Spleen (tissue), 11 donors: ENCODE data around the gene CD302. TPM values are rescaled to one million over a fixed set of nuclear protein-coding genes. Genes with fewer than 3 reads are reported as not detected.
A peak's percentile ranks its signal among the peaks of the same experiment; 100 is the strongest.

ENCODE experiments used
- DNase-seq: peaks from one replicate; pipeline ENCODE4 v3.0.0-alpha.2; 2020
- H3K27ac ChIP-seq, 8 donors: fragments of 200-600 bp; sonication (generic) in 7 of 8; 1 replicate in 4 of 8; 2 replicates in 4 of 8; pipeline versions ENCODE4 v1.5.0 to v1.8.0; 2016 to 2021; ENCODE audit warnings: inconsistent platforms in 4 of 8, mild to moderate bottlenecking in 4 of 8, moderate library complexity in 1 of 8
- H3K27me3 ChIP-seq, 7 donors: fragments of 200-600 bp; sonication (generic) in 6 of 7; replicated peaks in 1 of 7; 1 replicate in 4 of 7; 2 replicates in 3 of 7; pipeline versions ENCODE4 v1.5.0 to v1.8.0; 2016 to 2021; ENCODE audit warnings: inconsistent platforms in 3 of 7, mild to moderate bottlenecking in 1 of 7
- H3K36me3 ChIP-seq, 6 donors: fragments of 200-600 bp; sonication (generic) in 5 of 6; 1 replicate in 4 of 6; 2 replicates in 2 of 6; pipeline versions ENCODE4 v1.5.0 to v1.8.0; 2016 to 2021; ENCODE audit warnings: inconsistent platforms in 2 of 6
- H3K4me1 ChIP-seq, 6 donors: fragments of 200-600 bp; sonication (generic) in 5 of 6; 1 replicate in 3 of 6; 2 replicates in 3 of 6; pipeline versions ENCODE4 v1.5.0 to v1.8.0; 2016 to 2021; ENCODE audit warnings: inconsistent platforms in 3 of 6
- H3K4me3 ChIP-seq, 8 donors: fragments of 200-600 bp; sonication (generic) in 7 of 8; 1 replicate in 4 of 8; 2 replicates in 4 of 8; pipeline versions ENCODE4 v1.5.0 to v1.8.0; 2016 to 2021; ENCODE audit warnings: inconsistent platforms in 4 of 8, mild to moderate bottlenecking in 4 of 8, moderate library complexity in 2 of 8
- H3K9me3 ChIP-seq, 8 donors: fragments of 200-600 bp; sonication (generic) in 7 of 8; 1 replicate in 4 of 8; 2 replicates in 4 of 8; pipeline versions ENCODE4 v1.5.0 to v1.8.0; 2016 to 2021; ENCODE audit warnings: inconsistent platforms in 4 of 8
- POLR2A ChIP-seq, 3 donors: fragments of 450-650 bp; IDR thresholded peaks; one replicate each; pipeline ENCODE4 v1.5.1; 2017; ENCODE audit warnings: antibody characterized with exemption in 3 of 3, mild to moderate bottlenecking in 1 of 3
- POLR2AphosphoS5 ChIP-seq, 3 donors: sonication (generic); formaldehyde crosslinking; IDR thresholded peaks; one replicate each; pipeline ENCODE4 v1.5.1; 2017; ENCODE audit warnings: antibody characterized with exemption in 3 of 3
- WGBS, 5 donors: extraction: QIAGEN DNeasy Blood & Tissue Kit in 3 of 5; methylation state at CpG; one replicate each; pipeline versions ENCODE4 v1.1.5 to v1.1.7; 2013 to 2018; 5-methylcytosine and 5-hydroxymethylcytosine counted together
- intact Hi-C: fragments of 100-400 bp; cut with DNase I; formaldehyde crosslinking; loops from one replicate; pipeline ENCODE4 v1.15.0; 2023; ENCODE audit warnings: low total_unique reads
- polyA plus RNA-seq, 3 donors: library from polyadenylated mRNA; stranded (reverse); fragments of 200-250 nt; gene quantifications; one replicate each; pipeline ENCODE4 v1.2.1, GENCODE V29; 2013
- total RNA-seq, 7 donors: library from RNA; depleted of rRNA in 3 of 7; stranded (reverse); fragments of >200 nt in 3 of 7; fragmentation: NEBNext Ultra II Directional in 4 of 7; extraction: Animal tissue kit (Norgen Biotek cat#: 25700) in 4 of 7; gene quantifications; one replicate each; pipeline versions ENCODE4 v1.1.0 to v1.2.1, GENCODE V29; 2016 to 2021
- TF ChIP-seq, protein P1 (sequence below), 11 experiments: fragments of 200-600 bp in 7 of 11; fragments of 450-650 bp in 4 of 11; sonication (generic) in 4 of 11; IDR thresholded peaks in 8 of 11; conservative IDR thresholded peaks in 3 of 11; 1 replicate in 7 of 11; 2 replicates in 4 of 11; pipeline versions ENCODE4 v1.4.0 to v1.8.0; 2016 to 2021; ENCODE audit warnings: antibody characterized with exemption in 11 of 11, inconsistent platforms in 4 of 11, mild to moderate bottlenecking in 1 of 11
- donor health status: healthy with polysubstance abuse.
- donor health status: DM: no; HTN: no; CAD: no; lungs with moderate emphysema.
- donor health status: DM: no; HTN: no; CAD: no.
- donor health status: Bipolar disorder and iron deficiency.
- donor health status: healthy.
- donor health status: DM: no; HTN: no; CAD: no.
- donor health status: DM: yes; HTN: yes; CAD: no.

CD302 gene
- total and polyA plus RNA-seq, 10 donors = 8.6 to 103 (median 46.0) TPM

DNA sequence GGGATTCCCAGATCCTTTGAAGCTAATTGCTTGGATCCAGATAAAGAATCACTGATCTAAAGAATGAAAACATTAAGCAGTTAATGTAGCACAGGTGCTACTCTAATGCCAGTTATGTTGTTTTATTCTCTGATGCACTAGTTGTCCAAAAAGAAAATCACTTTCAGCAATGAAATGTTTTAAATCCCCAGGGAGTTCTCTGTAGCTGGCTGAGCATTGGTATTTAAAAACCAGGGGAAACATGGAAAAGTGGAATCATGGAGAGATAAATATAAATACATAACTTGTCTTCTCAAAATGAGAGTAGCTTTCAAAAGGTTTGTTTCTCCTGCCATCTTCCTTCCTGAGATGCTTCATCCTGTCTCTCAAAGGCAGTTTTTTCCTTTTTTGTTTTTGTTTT is 37.7 kb downstream of the CD302 start:
- H3K27me3 ChIP-seq = no peaks in the 10 kb centered on the region
- no peak for DNase-seq
- peaks cover 0 to 7% (median 1%) of the 10 kb centered on the region in 6 donors for H3K4me1 ChIP-seq
- no peak overlapping the region for H3K4me3 ChIP-seq
- intact Hi-C loops = no loop called here
- H3K9me3 ChIP-seq = no peaks in the 10 kb centered on the region
- peaks cover 0 to 99% (median 61%) of the 10 kb centered on the region in 6 donors for H3K36me3 ChIP-seq
- TF ChIP-seq, protein P1, sequence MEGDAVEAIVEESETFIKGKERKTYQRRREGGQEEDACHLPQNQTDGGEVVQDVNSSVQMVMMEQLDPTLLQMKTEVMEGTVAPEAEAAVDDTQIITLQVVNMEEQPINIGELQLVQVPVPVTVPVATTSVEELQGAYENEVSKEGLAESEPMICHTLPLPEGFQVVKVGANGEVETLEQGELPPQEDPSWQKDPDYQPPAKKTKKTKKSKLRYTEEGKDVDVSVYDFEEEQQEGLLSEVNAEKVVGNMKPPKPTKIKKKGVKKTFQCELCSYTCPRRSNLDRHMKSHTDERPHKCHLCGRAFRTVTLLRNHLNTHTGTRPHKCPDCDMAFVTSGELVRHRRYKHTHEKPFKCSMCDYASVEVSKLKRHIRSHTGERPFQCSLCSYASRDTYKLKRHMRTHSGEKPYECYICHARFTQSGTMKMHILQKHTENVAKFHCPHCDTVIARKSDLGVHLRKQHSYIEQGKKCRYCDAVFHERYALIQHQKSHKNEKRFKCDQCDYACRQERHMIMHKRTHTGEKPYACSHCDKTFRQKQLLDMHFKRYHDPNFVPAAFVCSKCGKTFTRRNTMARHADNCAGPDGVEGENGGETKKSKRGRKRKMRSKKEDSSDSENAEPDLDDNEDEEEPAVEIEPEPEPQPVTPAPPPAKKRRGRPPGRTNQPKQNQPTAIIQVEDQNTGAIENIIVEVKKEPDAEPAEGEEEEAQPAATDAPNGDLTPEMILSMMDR (IDR thresholded peaks at IDR 0.05 in 8 of 11, conservative IDR thresholded peaks at IDR 0.05 in 3 of 11) = no peak
- TF ChIP-seq POLR2AphosphoS5 (IDR thresholded peaks at IDR 0.05) (no peak), POLR2A (IDR thresholded peaks at IDR 0.05) (no peak)
- no peak overlapping the region for H3K27ac ChIP-seq

DNA sequence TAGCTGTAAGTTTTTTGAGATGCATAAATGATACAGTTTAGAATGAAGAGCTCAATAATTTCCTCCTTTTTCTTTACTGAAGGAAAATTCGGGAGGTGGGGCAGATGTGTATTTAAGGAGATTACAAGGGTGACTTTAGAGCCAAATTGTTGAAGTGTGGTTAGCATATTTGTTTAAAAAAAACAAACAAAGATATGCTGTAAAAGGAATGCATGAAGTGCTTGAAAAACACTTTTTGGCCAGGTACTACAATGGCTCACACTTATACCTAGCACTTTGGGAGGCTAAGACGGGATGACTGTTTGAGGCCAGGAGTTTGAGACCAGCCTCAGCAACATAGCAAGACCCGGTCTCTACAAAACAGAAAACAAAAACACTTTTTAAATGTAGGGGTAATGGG is 38.4 kb downstream of the CD302 start:
- Histone ChIP-seq H3K4me3 (no peak overlapping the region), H3K4me1 (peaks cover 0 to 12% (median 3%) of the 10 kb centered on the region in 6 donors), H3K36me3 (peaks cover 0 to 99% (median 59%) of the 10 kb centered on the region in 6 donors), H3K27ac (no peak overlapping the region), H3K9me3 (no peaks in the 10 kb centered on the region), H3K27me3 (no peaks in the 10 kb centered on the region)
- no peak for DNase-seq
- intact Hi-C loops = no loop called here
- TF ChIP-seq POLR2AphosphoS5 (IDR thresholded peaks at IDR 0.05) (no peak), POLR2A (IDR thresholded peaks at IDR 0.05) (no peak)
- TF ChIP-seq, protein P1 (IDR thresholded peaks at IDR 0.05 in 8 of 11, conservative IDR thresholded peaks at IDR 0.05 in 3 of 11) = no peak
- 87 to 95% (median 93%) methylated on average over 3 of the region's 3 CpGs for WGBS, 5 donors

DNA sequence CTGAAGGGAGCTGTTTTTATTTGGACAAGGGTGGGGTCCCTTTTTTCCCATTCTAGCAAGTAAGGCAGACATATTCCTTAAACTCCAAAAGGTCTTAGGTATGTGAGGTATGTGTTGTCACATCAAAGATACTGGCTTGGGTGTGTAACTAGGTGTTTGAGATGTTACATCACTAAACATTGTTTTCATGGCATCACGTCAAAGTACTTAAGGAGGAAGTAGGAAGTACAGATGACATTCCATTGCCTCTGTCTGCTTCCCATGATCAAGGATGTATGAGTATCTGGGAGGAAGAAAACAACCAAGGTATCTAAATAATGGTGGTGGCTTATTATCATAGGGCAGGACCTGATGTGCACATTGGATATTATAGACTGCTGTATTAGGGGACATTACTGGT is 39.3 kb downstream of the CD302 start:
- WGBS, 5 donors = 40 to 63% (median 50%) methylated on average over 1 of the region's 1 CpG
- intact Hi-C loops = no loop called here
- no peak for DNase-seq
- Histone ChIP-seq H3K9me3 (no peaks in the 10 kb centered on the region), H3K27ac (peak overlapping the region in 2 of 8 donors; percentile 19 to 34), H3K4me3 (no peak overlapping the region), H3K36me3 (peaks cover 0 to 100% (median 62%) of the 10 kb centered on the region in 6 donors), H3K4me1 (peaks cover 2 to 21% (median 7%) of the 10 kb centered on the region in 6 donors), H3K27me3 (no peaks in the 10 kb centered on the region)
- TF ChIP-seq, protein P1 (IDR thresholded peaks at IDR 0.05 in 8 of 11, conservative IDR thresholded peaks at IDR 0.05 in 3 of 11) = no peak
- TF ChIP-seq POLR2A (IDR thresholded peaks at IDR 0.05) (no peak), POLR2AphosphoS5 (IDR thresholded peaks at IDR 0.05) (no peak)

DNA sequence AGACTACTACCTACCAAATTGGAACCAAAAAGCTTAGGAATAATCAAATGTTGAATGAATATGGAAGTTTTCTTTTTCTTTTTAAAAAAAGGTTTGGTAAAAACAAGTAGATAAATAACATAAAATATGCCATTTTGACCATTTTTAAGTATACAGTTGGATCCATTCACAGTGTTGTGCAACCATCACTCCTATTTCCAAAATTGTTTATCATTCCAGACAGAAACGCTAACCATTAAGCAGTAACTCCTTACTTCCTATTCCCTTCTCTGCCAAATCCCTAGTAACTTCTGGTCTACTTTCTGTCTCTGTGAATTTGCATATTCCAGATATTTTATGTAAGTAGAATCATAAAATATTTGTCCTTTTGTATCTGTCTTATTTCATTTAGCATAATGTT is 39.8 kb downstream of the CD302 start:
- intact Hi-C loops = no loop called here
- Histone ChIP-seq H3K4me1 (peaks cover 3 to 26% (median 10%) of the 10 kb centered on the region in 6 donors), H3K27me3 (no peaks in the 10 kb centered on the region), H3K4me3 (no peak overlapping the region), H3K9me3 (no peaks in the 10 kb centered on the region), H3K27ac (peak overlapping the region in 2 of 8 donors; percentile 19 to 34), H3K36me3 (peaks cover 0 to 100% (median 60%) of the 10 kb centered on the region in 6 donors)
- TF ChIP-seq, protein P1 (IDR thresholded peaks at IDR 0.05 in 8 of 11, conservative IDR thresholded peaks at IDR 0.05 in 3 of 11) = no peak
- DNase-seq = no peak
- whole genome bisulfite sequencing, 5 donors = 70 to 86% (median 75%) methylated on average over 1 of the region's 1 CpG
